ENCODE measurements around the gene CELA1. TPM values are rescaled to one million over a fixed set of nuclear protein-coding genes. Genes with fewer than 3 reads are reported as not detected.
"Not testable (repeated sequence)": the region's sequence is repeated elsewhere in the genome, so short reads cannot be mapped to it uniquely, and the experiment has no call there.

CELA1 gene
- total and polyA plus RNA-seq, 4 donors, result not detected

GRCh38 chr12:51318846-51319599 lies 27.5 kb downstream of the CELA1 start:
- ATAC-seq (ENCODE audit: low FRiP score), result no peak
- no peak overlapping the region for H3K4me3 ChIP-seq (ENCODE audit: low read length in 2 of 2)
- H3K4me1 ChIP-seq (ENCODE audit: control insufficient read depth in 1 of 2, insufficient read depth in 2 of 2, low read length in 2 of 2), result no peaks in the 10 kb centered on the region
- intact Hi-C loops (cut with DNase I), result no loop called here
- no peaks in the 10 kb centered on the region for H3K36me3 ChIP-seq (ENCODE audit: control insufficient read depth in 1 of 2, insufficient read depth in 2 of 2, low read length in 1 of 2)
- DNase-seq, result no peak
- WGBS, 2 donors, result 61 to 67% methylated on average over 3 of the region's 3 CpGs
- no peaks in the 10 kb centered on the region for H3K27me3 ChIP-seq (ENCODE audit: control insufficient read depth in 1 of 2, insufficient read depth in 2 of 2, low read length in 1 of 2)
- H3K27ac ChIP-seq (ENCODE audit: low read depth in 1 of 2, low read length in 2 of 2), result no peak overlapping the region
- no peaks in the 10 kb centered on the region for H3K9me3 ChIP-seq (ENCODE audit: control insufficient read depth, low read length)

GRCh38 chr12:51318057-51318806 lies 28.2 kb downstream of the CELA1 start:
- H3K9me3 ChIP-seq (ENCODE audit: control insufficient read depth, low read length); H3K27me3 ChIP-seq (ENCODE audit: control insufficient read depth in 1 of 2, insufficient read depth in 2 of 2, low read length in 1 of 2); H3K4me3 ChIP-seq (ENCODE audit: low read length in 2 of 2); H3K4me1 ChIP-seq (ENCODE audit: control insufficient read depth in 1 of 2, insufficient read depth in 2 of 2, low read length in 2 of 2); intact Hi-C loops (cut with DNase I); H3K36me3 ChIP-seq (ENCODE audit: control insufficient read depth in 1 of 2, insufficient read depth in 2 of 2, low read length in 1 of 2); DNase-seq; ATAC-seq (ENCODE audit: low FRiP score); H3K27ac ChIP-seq (ENCODE audit: low read depth in 1 of 2, low read length in 2 of 2): not testable (repeated sequence)
- WGBS, 2 donors, result 93 to 95% methylated on average over 8 of the region's 8 CpGs

- no peak overlapping the region for H3K4me3 ChIP-seq (ENCODE audit: low read length in 2 of 2)
- intact Hi-C loops (cut with DNase I), result no loop called here
- no peak for ATAC-seq (ENCODE audit: low FRiP score)
- H3K27me3 ChIP-seq (ENCODE audit: control insufficient read depth in 1 of 2, insufficient read depth in 2 of 2, low read length in 1 of 2), result no peaks in the 10 kb centered on the region
- WGBS, 2 donors, result 91 to 97% methylated on average over 1 of the region's 1 CpG
- no peaks in the 10 kb centered on the region for H3K36me3 ChIP-seq (ENCODE audit: control insufficient read depth in 1 of 2, insufficient read depth in 2 of 2, low read length in 1 of 2)
- no peak for DNase-seq
- no peak overlapping the region for H3K27ac ChIP-seq (ENCODE audit: low read depth in 1 of 2, low read length in 2 of 2)
- no peaks in the 10 kb centered on the region for H3K4me1 ChIP-seq (ENCODE audit: control insufficient read depth in 1 of 2, insufficient read depth in 2 of 2, low read length in 2 of 2)
- H3K9me3 ChIP-seq (ENCODE audit: control insufficient read depth, low read length), result no peaks in the 10 kb centered on the region
Observed at GRCh38 chr12:51311389-51311788, 35.1 kb downstream of the CELA1 start.

GRCh38 chr12:51307655-51308593 lies 38.6 kb downstream of the CELA1 start:
- H3K27me3 ChIP-seq (ENCODE audit: control insufficient read depth in 1 of 2, insufficient read depth in 2 of 2, low read length in 1 of 2), result no peaks in the 10 kb centered on the region
- no peaks in the 10 kb centered on the region for H3K9me3 ChIP-seq (ENCODE audit: control insufficient read depth, low read length)
- WGBS, 2 donors, result 71 to 72% methylated on average over 6 of the region's 6 CpGs
- no peaks in the 10 kb centered on the region for H3K36me3 ChIP-seq (ENCODE audit: control insufficient read depth in 1 of 2, insufficient read depth in 2 of 2, low read length in 1 of 2)
- ATAC-seq (ENCODE audit: low FRiP score) (no peak), DNase-seq (no peak)
- no peak overlapping the region for H3K4me3 ChIP-seq (ENCODE audit: low read length in 2 of 2)
- H3K4me1 ChIP-seq (ENCODE audit: control insufficient read depth in 1 of 2, insufficient read depth in 2 of 2, low read length in 2 of 2), result no peaks in the 10 kb centered on the region
- intact Hi-C loops (cut with DNase I), result no loop called here
- H3K27ac ChIP-seq (ENCODE audit: low read depth in 1 of 2, low read length in 2 of 2), result no peak overlapping the region

- H3K27me3 ChIP-seq (ENCODE audit: control insufficient read depth in 1 of 2, insufficient read depth in 2 of 2, low read length in 1 of 2), result no peaks in the 10 kb centered on the region
- H3K9me3 ChIP-seq (ENCODE audit: control insufficient read depth, low read length), result no peaks in the 10 kb centered on the region
- no peak overlapping the region for H3K4me3 ChIP-seq (ENCODE audit: low read length in 2 of 2)
- no peaks in the 10 kb centered on the region for H3K36me3 ChIP-seq (ENCODE audit: control insufficient read depth in 1 of 2, insufficient read depth in 2 of 2, low read length in 1 of 2)
- ATAC-seq (ENCODE audit: low FRiP score) (no peak), DNase-seq (no peak)
- no peaks in the 10 kb centered on the region for H3K4me1 ChIP-seq (ENCODE audit: control insufficient read depth in 1 of 2, insufficient read depth in 2 of 2, low read length in 2 of 2)
- intact Hi-C loops (cut with DNase I), result no loop called here
- 87 to 88% methylated on average over 5 of the region's 5 CpGs for WGBS, 2 donors
- H3K27ac ChIP-seq (ENCODE audit: low read depth in 1 of 2, low read length in 2 of 2), result no peak overlapping the region
Observed at GRCh38 chr12:51306507-51306906, 40.0 kb downstream of the CELA1 start.

- WGBS, 2 donors, result 81% methylated on average over 10 of the region's 10 CpGs
- H3K27ac ChIP-seq (ENCODE audit: low read depth in 1 of 2, low read length in 2 of 2); intact Hi-C loops (cut with DNase I); H3K27me3 ChIP-seq (ENCODE audit: control insufficient read depth in 1 of 2, insufficient read depth in 2 of 2, low read length in 1 of 2); H3K4me1 ChIP-seq (ENCODE audit: control insufficient read depth in 1 of 2, insufficient read depth in 2 of 2, low read length in 2 of 2); H3K4me3 ChIP-seq (ENCODE audit: low read length in 2 of 2); H3K9me3 ChIP-seq (ENCODE audit: control insufficient read depth, low read length); H3K36me3 ChIP-seq (ENCODE audit: control insufficient read depth in 1 of 2, insufficient read depth in 2 of 2, low read length in 1 of 2); ATAC-seq (ENCODE audit: low FRiP score); DNase-seq: not testable (repeated sequence)
Observed at GRCh38 chr12:51300768-51301167, 45.7 kb downstream of the CELA1 start.

GRCh38 chr12:51295651-51296050 lies 50.8 kb downstream of the CELA1 start:
- WGBS, 2 donors, result 80 to 81% methylated on average over 5 of the region's 5 CpGs
- H3K4me3 ChIP-seq (ENCODE audit: low read length in 2 of 2), result no peak overlapping the region
- DNase-seq, result no peak
- no peaks in the 10 kb centered on the region for H3K4me1 ChIP-seq (ENCODE audit: control insufficient read depth in 1 of 2, insufficient read depth in 2 of 2, low read length in 2 of 2)
- intact Hi-C loops (cut with DNase I), result no loop called here
- ATAC-seq (ENCODE audit: low FRiP score), result no peak
- no peaks in the 10 kb centered on the region for H3K9me3 ChIP-seq (ENCODE audit: control insufficient read depth, low read length)
- no peaks in the 10 kb centered on the region for H3K36me3 ChIP-seq (ENCODE audit: control insufficient read depth in 1 of 2, insufficient read depth in 2 of 2, low read length in 1 of 2)
- no peak overlapping the region for H3K27ac ChIP-seq (ENCODE audit: low read depth in 1 of 2, low read length in 2 of 2)
- no peaks in the 10 kb centered on the region for H3K27me3 ChIP-seq (ENCODE audit: control insufficient read depth in 1 of 2, insufficient read depth in 2 of 2, low read length in 1 of 2)

GRCh38 chr12:51294097-51294496 lies 52.4 kb downstream of the CELA1 start:
- WGBS, 2 donors, result 88 to 90% methylated on average over 10 of the region's 10 CpGs
- intact Hi-C loops (cut with DNase I); H3K9me3 ChIP-seq (ENCODE audit: control insufficient read depth, low read length); ATAC-seq (ENCODE audit: low FRiP score); DNase-seq; H3K36me3 ChIP-seq (ENCODE audit: control insufficient read depth in 1 of 2, insufficient read depth in 2 of 2, low read length in 1 of 2); H3K4me1 ChIP-seq (ENCODE audit: control insufficient read depth in 1 of 2, insufficient read depth in 2 of 2, low read length in 2 of 2); H3K27ac ChIP-seq (ENCODE audit: low read depth in 1 of 2, low read length in 2 of 2); H3K27me3 ChIP-seq (ENCODE audit: control insufficient read depth in 1 of 2, insufficient read depth in 2 of 2, low read length in 1 of 2); H3K4me3 ChIP-seq (ENCODE audit: low read length in 2 of 2): not testable (repeated sequence)
